Fibroblast of skin of abdomen (primary cell): ENCODE results near the gene SMIM12.

ENCODE experiments used
- DNase-seq: peaks from one replicate; pipeline ENCODE4 v3.0.0-alpha.2; 2013

Gene SMIM12

DNA sequence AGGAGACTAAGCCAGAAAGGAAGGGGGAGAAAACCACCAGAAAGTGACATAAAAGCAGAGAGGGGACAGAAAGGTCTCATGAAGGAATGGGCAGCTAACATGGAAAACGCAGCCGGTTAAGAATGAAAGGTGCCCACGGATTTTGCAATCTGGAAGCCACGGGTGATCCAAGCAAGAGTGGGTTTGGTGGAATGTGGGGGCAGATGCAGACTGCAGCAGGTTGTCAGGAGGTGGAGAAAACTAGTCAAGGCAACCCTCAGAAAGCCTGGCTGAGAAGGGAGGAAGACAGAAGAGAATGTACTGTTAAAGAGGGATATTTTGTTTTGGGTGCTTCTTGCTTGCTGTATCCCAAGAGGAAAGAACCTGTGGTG lies 12.6 kb upstream of the SMIM12 start:
- DNase-seq = no peak

DNA sequence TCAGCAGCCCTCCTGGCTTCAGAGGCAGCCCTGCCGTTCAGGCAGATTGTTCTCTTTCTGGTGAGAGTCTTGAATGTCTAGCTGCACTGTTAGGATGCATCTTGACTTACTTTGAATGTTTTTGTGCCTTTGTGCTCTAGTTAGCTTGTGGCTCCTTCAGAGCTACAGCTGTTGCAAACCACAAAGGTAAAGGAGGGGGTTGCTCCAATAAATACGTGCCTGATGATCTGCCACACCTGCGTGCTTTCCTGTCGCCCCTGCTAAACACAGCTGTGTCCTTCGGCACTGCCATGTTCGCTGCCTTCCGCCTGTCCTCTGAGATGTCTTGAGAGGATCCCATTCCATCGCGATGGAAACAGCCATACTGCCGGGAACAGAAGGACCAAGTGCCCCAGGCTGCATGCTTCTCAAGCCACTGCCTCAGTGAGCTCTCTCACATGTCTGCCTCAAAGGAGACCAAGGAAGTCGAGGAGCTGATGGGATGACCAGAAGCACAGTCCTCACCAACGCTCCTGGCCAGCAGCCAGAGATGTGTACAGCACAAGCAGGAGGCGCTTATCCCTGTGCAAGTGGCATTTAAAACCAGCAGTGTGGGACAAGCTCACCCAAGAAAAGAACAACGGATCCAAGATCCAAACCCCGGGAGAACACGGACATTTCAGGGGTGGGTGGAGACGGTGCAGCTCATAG lies 12.0 kb upstream of the SMIM12 start:
- DNase-seq = no peak

DNA sequence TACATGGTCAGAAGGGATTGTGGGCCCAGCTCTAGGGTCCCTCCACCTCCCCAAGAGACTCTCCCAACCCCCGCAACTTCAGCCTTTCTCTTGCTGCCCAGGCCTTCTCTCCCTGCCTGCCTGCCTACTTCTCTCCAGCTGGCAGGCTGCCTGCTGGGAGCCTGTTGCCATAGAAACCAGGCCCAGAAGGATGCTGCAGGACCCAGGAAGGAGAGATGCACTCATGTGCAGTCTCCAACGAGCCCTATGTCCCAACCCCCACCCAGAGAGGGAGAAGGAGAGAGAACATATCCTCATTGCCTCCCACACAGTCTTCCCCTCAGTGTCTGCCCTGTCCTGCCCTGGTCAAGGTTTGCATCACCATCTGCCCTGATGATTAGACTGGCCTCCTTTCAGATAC lies 10.8 kb upstream of the SMIM12 start:
- no peak for DNase-seq

DNA sequence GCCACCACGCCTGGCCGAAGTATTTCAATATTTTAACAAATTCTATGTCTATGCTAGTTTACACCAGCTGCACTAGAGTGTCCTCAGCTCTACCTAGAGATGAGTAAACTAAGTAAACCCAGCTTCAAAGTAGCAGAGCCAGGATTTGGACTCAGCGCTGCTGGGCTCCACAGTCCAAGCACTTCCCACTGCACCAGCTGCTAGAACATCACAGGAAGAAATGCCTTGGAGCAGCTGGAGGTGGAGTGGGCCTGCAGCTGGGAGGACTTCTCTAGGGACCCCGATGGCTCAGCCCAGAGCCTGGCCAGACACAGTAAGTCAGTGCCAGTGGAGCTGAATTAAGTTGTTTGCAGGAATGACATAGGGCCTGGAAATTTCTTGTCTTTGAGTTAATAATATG lies 10.2 kb upstream of the SMIM12 start:
- no peak for DNase-seq

DNA sequence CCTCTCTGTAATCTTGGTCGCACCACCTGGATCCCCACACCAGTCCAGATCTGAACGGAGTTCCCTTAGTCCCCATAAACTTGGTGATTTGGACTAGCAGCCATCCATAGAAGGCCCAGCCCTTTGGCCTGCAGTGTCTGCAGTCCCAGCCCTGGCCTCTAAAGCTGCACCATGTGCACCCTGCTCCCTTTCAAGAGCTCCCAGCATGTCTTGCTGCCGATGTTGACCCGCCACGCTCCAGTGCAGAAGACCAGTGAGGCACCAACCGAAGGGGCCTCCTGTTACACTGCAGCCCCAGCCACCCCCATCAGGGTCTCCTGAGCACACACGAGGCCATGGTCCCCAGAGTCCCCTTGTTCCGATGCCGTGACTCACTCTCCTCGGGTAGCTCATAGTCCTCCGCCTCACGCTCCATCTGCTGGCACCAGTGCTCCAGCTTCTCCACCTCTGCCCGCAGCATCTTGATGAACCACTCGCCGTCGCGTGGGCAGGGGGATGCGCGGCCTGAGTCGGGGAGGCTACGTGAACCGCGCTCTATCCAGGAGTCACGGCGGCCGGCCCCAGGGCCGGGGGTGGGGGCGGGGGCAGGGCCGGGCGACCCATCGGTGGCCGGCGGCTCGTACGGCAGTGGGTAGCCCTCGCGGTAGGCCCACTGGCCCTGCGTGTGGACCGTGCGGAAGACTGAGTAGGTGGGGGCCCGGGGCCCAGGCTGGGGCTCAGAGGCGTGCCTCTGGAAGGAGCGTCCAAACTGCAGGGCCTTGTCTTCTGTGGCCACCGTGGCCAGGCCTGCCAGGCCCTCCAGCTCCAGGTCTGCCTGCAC lies 8.9 kb upstream of the SMIM12 start:
- DNase-seq = no peak

DNA sequence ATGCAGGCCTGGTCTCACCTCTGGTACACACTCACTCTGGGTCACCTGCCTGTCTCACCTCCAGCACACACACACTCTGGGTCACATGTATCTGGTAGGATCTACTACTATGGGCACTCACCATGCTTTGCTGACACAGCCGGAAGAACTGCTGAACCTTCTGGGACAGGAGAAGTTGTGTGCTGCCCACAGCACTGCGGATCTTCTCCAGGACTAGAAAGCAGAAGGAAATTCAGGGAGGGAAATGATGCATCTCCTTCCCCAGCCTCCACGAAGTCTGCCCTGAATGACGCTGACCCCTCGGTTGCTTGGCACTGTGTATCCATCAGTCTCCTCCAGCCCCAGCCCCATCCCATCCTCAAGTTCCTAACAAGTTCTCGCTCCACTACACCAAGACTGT lies 7.9 kb upstream of the SMIM12 start:
- no peak for DNase-seq

DNA sequence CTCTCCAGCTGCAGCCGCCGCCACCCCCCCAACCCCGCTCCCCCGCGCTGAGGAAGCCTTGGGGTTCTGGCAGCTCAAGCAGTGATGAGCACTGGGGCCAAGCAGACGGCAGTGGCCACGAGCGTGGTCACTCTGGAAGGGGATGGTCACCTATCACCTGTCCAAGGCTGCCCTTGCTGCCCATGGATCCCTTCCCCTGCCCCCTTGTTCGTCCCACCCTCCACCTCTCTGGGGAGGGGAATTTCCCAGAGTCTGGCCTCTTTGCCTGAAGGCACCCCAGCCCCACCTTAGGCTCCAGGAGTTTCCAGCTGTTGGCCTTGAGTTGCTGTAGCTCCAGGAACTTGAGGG lies 7.2 kb upstream of the SMIM12 start:
- DNase-seq = no peak

DNA sequence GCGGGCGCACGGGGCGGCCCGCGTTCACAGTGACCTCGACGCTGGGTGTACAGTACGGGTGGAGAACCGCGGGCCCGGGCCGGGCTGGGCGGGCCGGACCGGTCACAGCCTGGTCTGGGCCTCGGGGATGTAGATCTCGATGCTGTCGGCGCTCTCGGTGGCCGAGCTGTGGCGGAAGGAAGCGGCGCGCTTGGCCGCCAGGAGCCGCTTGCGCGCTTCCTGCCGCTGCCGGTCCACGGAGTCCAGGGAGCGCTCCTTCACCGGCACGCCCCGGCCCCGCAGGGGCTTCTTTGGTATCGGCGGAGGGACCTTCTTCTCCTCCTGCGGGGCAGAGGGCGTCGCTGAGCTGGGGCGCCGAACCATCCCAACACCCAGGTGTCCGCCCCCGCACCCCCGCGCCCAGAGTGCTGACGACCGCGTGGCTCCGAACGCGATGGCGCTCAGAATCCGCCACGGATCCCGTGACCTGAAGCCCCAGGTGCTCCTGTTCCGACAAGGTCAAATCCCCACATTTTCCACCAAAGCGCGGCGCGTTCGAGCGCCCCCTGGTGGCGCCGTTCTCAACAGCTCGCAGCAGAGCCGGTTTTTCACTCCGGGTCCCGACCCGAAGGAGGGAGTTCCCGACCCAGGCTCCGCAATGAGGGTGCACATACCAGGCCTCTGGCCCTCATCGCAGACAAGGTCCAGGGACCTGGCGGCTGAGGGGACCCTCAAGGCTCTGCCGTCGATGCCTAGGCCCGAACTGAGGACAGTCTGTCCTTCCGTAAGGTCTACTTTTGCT lies 6.6 kb upstream of the SMIM12 start:
- DNase-seq = peak; percentile 65

DNA sequence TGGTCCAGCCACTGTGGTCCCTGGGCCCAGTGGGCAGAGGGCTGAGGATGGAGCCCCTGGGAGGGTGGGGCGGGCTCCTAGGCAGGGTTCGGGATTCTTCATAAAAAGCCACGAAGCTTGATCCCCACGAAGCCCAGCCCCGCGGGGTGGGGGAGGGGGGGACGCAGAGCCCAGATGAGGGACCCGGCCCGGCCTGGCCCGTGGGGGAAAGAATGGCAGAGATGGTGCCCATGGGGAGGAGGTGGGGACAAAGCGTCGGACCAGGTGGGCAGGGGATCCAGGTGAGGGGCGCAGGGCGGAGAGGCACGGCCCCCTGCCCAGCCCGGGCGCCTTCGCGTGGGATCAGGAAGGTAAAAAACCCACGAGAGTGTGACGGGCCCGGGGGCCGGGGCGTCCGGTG lies 6.0 kb upstream of the SMIM12 start:
- DNase-seq = no peak

DNA sequence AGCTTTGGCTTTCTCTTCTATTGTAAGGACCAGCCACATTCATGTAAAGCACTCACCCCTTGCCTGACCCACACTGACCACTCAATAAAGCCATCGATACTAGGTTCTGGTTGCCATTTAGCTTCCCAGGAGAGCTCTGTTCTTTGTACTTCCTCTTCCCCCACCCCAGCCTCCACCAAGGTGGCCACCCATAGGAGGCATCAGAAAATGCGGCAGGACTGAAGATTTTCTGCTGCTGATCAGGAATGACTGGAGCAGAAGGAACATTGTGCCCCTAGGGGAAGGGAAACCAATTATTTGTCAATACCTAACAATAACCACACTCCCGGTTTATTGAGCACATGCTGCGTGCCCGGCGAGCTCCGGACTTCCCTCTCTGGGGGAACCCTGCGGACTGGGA lies 5.2 kb upstream of the SMIM12 start:
- no peak for DNase-seq

DNA sequence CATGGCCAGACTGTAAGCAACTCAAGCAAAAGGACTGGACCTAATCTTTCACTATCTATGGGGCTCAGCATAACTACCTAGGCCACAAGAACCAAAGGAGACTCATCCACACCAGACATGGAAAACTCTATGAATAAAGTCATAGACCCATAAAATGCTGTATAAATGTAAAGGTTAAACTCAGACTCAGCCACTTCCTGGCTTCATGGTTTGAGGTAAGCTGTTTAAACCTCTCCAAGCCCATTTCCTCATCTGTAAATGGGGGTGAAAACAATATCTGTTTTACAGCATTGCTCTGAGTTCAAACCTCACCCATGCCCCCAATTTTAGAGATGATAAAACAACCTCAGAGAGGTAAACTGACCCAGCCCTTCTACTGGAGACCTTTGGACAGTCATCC lies 4.0 kb upstream of the SMIM12 start:
- no peak for DNase-seq

DNA sequence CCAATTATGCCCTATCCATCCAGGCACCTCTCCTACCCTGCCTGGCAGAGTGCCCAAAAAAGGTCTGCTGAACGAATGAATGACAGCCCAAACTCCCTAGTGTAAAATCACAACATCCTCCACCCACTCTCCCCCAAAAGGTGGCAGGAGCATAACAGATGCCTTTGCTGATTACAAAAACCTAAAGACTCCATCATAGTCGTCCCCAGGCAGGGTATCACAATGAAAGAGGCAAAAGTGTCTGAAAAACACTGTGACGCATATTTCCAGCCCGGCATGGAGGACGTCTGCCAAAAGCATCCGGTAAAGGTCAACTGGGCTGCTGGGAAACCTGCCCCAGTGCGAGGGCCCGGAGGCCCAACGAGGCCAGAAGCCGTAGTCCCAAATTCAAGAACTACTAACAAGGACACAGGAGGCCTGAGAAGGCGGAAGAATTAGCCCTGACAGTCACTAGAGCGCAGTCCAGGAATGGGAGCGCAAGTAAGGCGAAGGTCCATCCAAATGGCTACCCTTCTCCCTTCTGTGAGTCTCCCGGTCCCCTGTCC lies 576 bp downstream of the SMIM12 start:
- DNase-seq = no peak

DNA sequence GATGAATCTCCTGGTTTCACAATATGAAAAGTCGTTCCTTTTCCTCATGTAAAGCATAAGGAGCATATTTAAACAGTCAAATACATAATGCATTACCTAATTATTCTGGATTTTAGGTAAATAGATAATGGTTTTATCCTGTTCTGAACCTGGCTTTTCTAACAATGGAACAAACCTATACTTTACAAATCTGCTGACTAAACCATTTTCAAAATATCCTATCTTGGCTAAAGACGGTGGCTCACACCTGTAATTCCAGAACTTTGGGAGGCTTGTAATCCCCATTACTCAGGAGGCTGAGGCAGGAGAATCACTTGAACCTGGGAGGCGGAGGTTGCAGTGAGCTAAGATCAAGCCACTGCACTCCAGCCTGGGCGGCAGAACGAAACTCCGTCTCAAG lies 2.9 kb downstream of the SMIM12 start:
- no peak for DNase-seq

DNA sequence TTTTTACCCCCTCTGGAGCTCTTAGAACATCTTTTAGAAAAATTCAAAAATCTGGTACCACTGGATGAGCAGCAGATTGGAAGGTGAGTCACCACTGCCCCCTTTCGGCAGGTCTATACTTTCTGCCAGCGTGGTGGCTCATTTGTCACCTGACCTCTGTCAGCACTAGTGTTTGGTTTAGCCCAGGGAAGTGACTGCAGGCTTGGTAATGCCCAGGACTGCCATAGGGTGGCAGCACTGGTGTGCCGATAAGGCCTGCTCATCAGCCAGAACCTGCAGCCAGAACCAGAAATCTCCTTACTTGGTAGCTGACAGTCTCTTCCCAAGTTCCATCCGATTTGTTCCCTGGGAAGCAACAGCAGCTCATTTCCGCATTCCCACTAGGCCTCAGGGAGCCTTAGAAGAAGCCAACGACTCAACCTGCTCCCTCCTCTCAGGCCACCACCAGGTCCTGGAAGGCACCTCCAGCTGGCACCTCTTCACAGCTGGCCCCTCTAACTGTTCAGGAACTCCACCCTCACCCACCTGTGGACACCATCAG lies 6.8 kb downstream of the SMIM12 start:
- peak; percentile 88 for DNase-seq

DNA sequence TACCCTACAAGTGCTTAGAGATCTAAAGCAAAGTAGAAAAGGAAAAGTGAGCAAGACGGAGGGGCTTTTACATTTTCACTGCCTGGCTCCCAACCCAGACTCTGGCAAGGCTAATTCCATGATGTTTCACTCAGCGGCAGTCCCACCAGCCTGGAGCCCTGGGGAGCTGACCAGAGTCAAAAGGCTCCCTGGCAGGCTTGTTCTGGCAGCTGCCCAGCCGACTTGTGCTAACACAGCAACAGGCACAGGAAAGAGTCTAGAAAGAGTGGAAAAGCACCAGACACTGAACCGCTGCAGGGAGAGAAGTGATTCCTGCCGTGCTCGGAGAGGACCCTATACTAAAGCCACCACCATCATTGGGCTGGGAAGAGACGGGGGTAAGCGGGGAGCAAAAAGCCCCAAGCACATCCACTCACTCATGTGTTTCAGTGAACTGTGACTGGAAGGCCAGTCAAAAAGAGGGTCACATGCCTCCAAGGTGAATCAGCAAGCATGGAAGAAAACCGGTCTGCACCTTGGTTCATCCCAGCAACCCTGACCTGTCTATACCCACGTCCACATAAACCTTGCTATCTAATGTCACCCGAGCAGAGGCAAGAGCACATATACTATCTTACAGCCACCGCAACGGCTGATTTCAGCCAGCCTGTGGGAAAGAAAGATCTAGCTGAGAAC lies 8.0 kb downstream of the SMIM12 start:
- DNase-seq = no peak

DNA sequence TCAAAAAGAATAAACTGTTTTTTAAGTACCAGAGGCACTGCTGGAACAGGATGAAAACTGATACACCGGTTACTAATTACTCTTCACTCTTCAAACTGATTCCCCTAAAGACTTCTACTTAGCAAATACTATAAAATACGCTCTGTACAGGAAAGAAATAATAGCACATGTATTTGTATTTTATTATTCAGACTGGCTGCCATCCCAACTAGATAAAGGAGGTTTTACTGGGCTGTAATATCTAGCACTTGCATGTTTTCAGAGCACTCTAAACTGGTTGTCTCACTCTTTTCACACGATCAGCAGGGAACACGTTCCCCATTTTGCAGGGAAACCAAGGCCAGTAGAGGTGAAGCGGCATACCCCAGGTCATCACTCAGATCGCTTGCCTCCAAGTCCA lies 9.2 kb downstream of the SMIM12 start:
- DNase-seq = no peak

DNA sequence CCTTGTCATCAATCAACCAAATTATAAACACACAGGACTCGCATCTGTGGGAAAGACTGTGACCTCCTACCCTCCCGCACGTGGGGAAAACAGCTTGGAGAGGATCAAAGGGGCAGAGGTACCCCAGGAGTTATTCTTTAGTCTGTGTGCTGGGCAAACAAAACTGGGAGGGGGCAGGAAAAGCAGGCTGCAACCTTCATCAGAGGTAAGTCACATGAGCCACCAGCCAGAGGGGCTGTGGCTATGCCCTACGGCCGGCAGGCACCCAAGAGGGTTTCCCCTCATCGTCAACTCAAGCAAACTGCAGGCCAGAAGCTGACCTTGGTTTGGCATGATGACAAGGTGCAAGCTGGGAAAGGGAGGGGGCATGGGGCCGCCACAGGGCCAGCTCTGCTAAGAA lies 12.5 kb downstream of the SMIM12 start:
- DNase-seq = no peak

DNA sequence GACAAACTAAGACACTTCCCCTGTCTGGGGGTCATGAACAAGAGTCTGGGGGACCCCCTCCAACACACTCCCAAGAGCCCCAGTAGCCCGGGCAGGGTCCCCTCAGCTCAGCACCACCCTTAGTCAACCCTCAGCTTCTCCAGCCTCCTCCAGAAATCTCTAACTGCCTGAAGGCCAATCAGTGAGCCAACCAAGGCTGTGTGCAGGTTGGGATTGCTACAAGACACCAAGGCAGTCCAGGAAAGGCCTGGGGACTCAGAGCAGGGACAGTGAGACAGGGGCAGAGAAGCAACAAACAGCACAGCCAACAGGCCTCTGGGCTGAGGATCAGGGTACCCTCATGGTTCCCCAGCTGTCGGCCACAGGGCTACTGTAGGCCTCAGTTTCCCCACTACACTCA lies 13.3 kb downstream of the SMIM12 start:
- DNase-seq = no peak

DNA sequence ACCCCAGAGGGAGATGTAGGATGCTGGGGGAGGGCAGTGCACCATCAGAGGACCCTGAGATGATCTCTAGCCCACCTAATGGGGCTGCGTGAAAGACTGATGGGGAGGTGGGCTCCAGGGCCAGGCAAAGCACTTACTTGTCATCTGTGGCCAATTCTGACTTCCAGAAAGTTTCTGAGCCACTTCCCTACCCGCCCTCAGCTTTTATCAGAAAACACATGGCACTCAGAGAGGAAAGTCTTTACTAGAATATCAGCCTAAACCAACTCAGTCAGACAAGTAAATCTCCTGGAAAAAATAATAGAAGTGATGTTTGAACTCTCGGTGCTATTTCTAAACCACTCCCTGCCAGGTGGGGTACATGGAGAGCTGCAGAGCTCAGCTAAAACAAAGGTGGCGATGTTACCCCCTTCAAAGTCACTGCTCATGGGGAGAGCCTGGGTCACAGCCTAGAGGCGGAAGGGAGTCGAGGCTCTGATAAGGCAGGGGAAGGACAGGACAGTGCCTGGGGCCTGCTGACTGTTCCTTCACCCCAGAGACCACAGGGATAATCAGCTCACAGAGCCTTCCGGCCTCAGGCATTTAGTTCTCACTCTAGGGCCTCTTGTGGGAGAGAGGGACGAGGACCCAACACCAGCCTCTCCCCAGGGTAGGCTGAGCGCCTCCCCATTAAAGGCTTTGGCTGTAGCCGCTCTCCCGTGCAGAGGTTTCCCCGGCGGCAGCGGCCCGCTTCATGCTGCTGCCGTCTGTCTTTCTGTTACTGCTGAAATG lies 14.2 kb downstream of the SMIM12 start:
- no peak for DNase-seq

DNA sequence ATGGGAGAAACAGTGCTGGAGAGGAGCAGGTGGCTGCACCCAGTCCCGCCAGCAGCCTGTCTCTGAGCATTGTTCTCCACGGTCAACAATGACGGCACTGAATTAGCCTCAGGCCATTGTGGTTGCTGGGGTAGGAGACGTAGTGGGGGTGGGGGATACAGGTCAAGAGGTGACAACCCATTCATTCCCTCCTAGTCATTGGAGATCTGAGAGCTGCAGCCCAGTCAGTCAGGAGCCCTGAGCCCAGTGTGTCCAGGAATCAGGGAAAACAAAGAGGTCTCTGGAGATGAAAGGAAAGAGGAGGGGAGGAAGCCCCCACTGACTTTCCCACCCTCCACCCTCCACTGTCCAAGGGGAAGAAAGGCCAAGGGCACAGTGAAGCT lies 15.3 kb downstream of the SMIM12 start:
- DNase-seq = no peak

DNA sequence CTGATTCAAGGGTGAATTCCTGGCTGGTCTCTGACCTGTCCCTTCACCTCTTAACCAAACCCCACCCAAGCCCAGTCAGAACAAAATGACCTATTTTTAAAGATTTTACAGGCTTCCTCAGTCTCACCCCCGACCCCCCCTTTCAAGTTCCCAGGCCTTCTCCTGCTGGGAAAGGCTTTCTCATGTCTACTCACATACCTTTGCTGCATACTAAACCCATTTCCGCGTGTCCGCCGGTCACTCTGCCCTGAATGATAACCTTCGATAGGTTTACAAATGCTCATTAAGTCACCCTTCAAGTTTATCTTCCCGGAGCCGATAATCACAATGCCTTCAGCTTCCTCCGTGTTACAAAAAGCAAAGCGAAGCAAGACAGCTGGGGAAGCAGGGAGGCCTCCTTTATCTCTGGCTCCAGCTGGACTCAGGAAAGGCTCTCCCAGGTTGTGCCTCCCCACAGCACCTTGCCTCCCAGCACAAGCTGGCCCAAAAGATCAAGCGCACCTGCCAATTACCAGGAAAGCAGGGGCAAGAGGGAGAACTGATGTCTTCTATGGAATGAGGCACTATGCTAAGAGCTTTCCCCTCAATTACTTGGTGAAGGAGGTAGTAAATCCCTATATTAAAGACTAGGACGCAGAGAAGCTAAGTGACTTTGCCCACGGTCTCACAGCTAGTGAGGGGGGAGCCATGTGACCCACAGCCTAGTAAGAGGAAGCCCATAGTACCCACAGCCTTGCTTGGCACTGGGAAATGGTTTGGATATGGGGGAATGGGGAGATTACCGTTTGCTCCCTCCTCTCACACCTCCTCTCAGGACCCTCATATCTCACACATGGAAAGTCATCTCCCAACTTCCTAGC lies 15.9 kb downstream of the SMIM12 start:
- no peak for DNase-seq
